Stimulated activated CD4-positive, alpha-beta T cell treated with anti-CD3 and anti-CD28 coated beads, Interleukin-2, amount 100 ng/mL, for 48 hours (primary cell): ENCODE results near the gene RANBP17.
"Not testable (repeated sequence)": the region's sequence is repeated elsewhere in the genome, so short reads cannot be mapped to it uniquely, and the experiment has no call there.

Experiments
- DNase-seq, 2 donors: peaks; one replicate each; pipeline ENCODE4 v3.0.0-alpha.2; 2020

The RANBP17 gene

GRCh38 chr5:170870390-170870789, 8.6 kb downstream of the RANBP17 start:
- not testable (repeated sequence) for DNase-seq

GRCh38 chr5:170874017-170874416, 12.2 kb downstream of the RANBP17 start:
- no peak for DNase-seq

GRCh38 chr5:170875811-170876210, 14.0 kb downstream of the RANBP17 start:
- no peak for DNase-seq

GRCh38 chr5:170880084-170880483, 18.3 kb downstream of the RANBP17 start:
- DNase-seq: no peak

- no peak for DNase-seq
Observed at GRCh38 chr5:170882345-170882744, 20.5 kb downstream of the RANBP17 start.

GRCh38 chr5:170885256-170885655, 23.4 kb downstream of the RANBP17 start:
- no peak for DNase-seq

GRCh38 chr5:170885809-170886208, 24.0 kb downstream of the RANBP17 start:
- DNase-seq: no peak

- DNase-seq: no peak
Observed at GRCh38 chr5:170886210-170886894, 24.5 kb downstream of the RANBP17 start.

GRCh38 chr5:170892196-170892595, 30.4 kb downstream of the RANBP17 start:
- DNase-seq: no peak

- DNase-seq: no peak
Observed at GRCh38 chr5:170894665-170895064, 32.8 kb downstream of the RANBP17 start.

- no peak for DNase-seq
Observed at GRCh38 chr5:170896779-170897178, 35.0 kb downstream of the RANBP17 start.

GRCh38 chr5:170903075-170903474, 41.3 kb downstream of the RANBP17 start:
- no peak for DNase-seq

GRCh38 chr5:170907758-170908157, 45.9 kb downstream of the RANBP17 start:
- no peak for DNase-seq

GRCh38 chr5:170913573-170913972, 51.8 kb downstream of the RANBP17 start:
- no peak for DNase-seq

GRCh38 chr5:170917113-170917512, 55.3 kb downstream of the RANBP17 start:
- DNase-seq: no peak

GRCh38 chr5:170920196-170920595, 58.4 kb downstream of the RANBP17 start:
- no peak for DNase-seq

GRCh38 chr5:170922331-170922730, 60.5 kb downstream of the RANBP17 start:
- not testable (repeated sequence) for DNase-seq

- no peak for DNase-seq
Observed at GRCh38 chr5:170923910-170924620, 62.2 kb downstream of the RANBP17 start.

- not testable (repeated sequence) for DNase-seq
Observed at GRCh38 chr5:170935534-170936218, 73.9 kb downstream of the RANBP17 start.

GRCh38 chr5:170937072-170937471, 75.3 kb downstream of the RANBP17 start:
- no peak for DNase-seq

- DNase-seq: no peak
Observed at GRCh38 chr5:170937914-170938313, 76.1 kb downstream of the RANBP17 start.

GRCh38 chr5:170939178-170939577, 77.4 kb downstream of the RANBP17 start:
- no peak for DNase-seq

GRCh38 chr5:170941788-170942187, 80.0 kb downstream of the RANBP17 start:
- no peak for DNase-seq

- no peak for DNase-seq
Observed at GRCh38 chr5:170945275-170945674, 83.5 kb downstream of the RANBP17 start.
